Heart left ventricle (tissue), 13 donors: ENCODE results near the gene CD40.

ENCODE experiments used
- POLR2A ChIP-seq, 2 donors: fragments of 450-650 bp; IDR thresholded peaks; one replicate each; pipeline ENCODE4 v1.6.1; 2017; ENCODE audit warnings: antibody characterized with exemption in 2 of 2, mild to moderate bottlenecking in 2 of 2, moderate library complexity in 2 of 2
- TF ChIP-seq, protein P1 (sequence below), 12 donors: fragments of 200-600 bp; sonication (generic) in 4 of 12; IDR thresholded peaks; one replicate each; pipeline versions ENCODE4 v1.5.0 to v1.8.0; 2018 to 2022; ENCODE audit warnings: antibody characterized with exemption in 12 of 12, mild to moderate bottlenecking in 5 of 12
- donor health status: ischemic (EF 13 %, LVEDD 7.1; RV severe dilation, severe dysfunction).
- donor health status: DM: no; HTN: yes; CAD: no.
- donor health status: DM: no; HTN: no; CAD: no.
- donor health status: ischemic (EF 25% LVEDD 6.9; RV normal size, moderate dysfunction).
- donor health status: ischemic (EF 25% LVEDD 5.7; RV mildly dilated, moderate dysfunction).
- donor health status: ischemic (EF 35%, LVEDD 5.7; RV mildly dilated, moderate dysfunction).
- donor health status: nonischemic (EF 11% LVEDD 7.7; RV severe dilation, severe dysfunction).
- donor health status: DM: yes; HTN: yes; CAD: no.
- donor health status: PGD.
- donor health status: ischemic (EF 29% LVEDD 5.4; RV normal size, mild dysfunction).
- donor health status: nonischemic (EF 23%, LVEDD 6.1; RV moderate dilation, normal function).

DNA sequence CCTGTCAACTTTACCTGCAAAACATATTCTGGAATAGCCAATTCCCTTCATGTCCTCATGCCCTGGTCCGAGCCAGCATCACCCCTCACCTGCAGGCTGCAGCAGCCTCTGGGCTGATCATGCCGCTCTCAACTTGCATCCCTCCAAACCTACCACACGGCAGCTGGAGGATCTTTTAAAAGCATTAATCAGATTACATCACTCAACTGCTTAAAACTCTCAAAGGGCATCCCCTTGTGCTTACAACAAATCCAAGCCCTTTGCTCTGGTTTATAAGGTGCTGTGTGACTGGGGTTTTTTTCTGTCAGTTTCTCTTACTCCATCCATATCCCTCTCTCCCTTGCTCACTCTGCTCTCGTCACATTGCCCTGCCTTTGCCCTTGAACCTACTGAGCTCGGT, 24.0 kb downstream of the CD40 start:
- TF ChIP-seq, protein P1, sequence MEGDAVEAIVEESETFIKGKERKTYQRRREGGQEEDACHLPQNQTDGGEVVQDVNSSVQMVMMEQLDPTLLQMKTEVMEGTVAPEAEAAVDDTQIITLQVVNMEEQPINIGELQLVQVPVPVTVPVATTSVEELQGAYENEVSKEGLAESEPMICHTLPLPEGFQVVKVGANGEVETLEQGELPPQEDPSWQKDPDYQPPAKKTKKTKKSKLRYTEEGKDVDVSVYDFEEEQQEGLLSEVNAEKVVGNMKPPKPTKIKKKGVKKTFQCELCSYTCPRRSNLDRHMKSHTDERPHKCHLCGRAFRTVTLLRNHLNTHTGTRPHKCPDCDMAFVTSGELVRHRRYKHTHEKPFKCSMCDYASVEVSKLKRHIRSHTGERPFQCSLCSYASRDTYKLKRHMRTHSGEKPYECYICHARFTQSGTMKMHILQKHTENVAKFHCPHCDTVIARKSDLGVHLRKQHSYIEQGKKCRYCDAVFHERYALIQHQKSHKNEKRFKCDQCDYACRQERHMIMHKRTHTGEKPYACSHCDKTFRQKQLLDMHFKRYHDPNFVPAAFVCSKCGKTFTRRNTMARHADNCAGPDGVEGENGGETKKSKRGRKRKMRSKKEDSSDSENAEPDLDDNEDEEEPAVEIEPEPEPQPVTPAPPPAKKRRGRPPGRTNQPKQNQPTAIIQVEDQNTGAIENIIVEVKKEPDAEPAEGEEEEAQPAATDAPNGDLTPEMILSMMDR (IDR thresholded peaks at IDR 0.05): no peak
- no peak for TF ChIP-seq POLR2A (IDR thresholded peaks at IDR 0.05)
